ENCODE measurements around the gene HEATR9. TPM values are rescaled to one million over a fixed set of nuclear protein-coding genes. Genes with fewer than 3 reads are reported as not detected.

HEATR9 gene
- total RNA-seq, 1 donor from 2014 or later, result not detected

- H3K4me3 Mint-ChIP-seq, result no peak overlapping the region
- H3K4me1 Mint-ChIP-seq, result no peaks in the 10 kb centered on the region
- no peak for TF ChIP-seq CTCF (conservative IDR thresholded peaks at IDR 0.05)
- no peaks in the 10 kb centered on the region for H3K36me3 Mint-ChIP-seq (ENCODE audit: low read depth)
- H3K27ac Mint-ChIP-seq (ENCODE audit: unreplicated experiment), result no peak overlapping the region
- H3K27me3 Mint-ChIP-seq (ENCODE audit: low read depth), result peaks cover 3% of the 10 kb centered on the region
- DNase-seq (ENCODE audit: low read depth, low spot score), result no peak
- H3K9me3 Mint-ChIP-seq, result peaks cover 12% of the 10 kb centered on the region
Measured at GRCh38 chr17:35906191-35906925, 37.7 kb upstream of the HEATR9 start.

- peaks cover 3% of the 10 kb centered on the region for H3K27me3 Mint-ChIP-seq (ENCODE audit: low read depth)
- H3K4me1 Mint-ChIP-seq, result no peaks in the 10 kb centered on the region
- no peak for TF ChIP-seq CTCF (conservative IDR thresholded peaks at IDR 0.05)
- no peak for DNase-seq (ENCODE audit: low read depth, low spot score)
- no peak overlapping the region for H3K27ac Mint-ChIP-seq (ENCODE audit: unreplicated experiment)
- H3K4me3 Mint-ChIP-seq, result no peak overlapping the region
- no peaks in the 10 kb centered on the region for H3K36me3 Mint-ChIP-seq (ENCODE audit: low read depth)
- H3K9me3 Mint-ChIP-seq, result peaks cover 3% of the 10 kb centered on the region
Measured at GRCh38 chr17:35903451-35903850, 34.8 kb upstream of the HEATR9 start.

GRCh38 chr17:35901631-35902175 lies 33.0 kb upstream of the HEATR9 start:
- Mint-ChIP-seq H3K27me3 (ENCODE audit: low read depth) (peaks cover 3% of the 10 kb centered on the region), H3K4me3 (no peak overlapping the region), H3K4me1 (no peaks in the 10 kb centered on the region), H3K36me3 (ENCODE audit: low read depth) (no peaks in the 10 kb centered on the region), H3K9me3 (peaks cover 3% of the 10 kb centered on the region), H3K27ac (ENCODE audit: unreplicated experiment) (no peak overlapping the region)
- TF ChIP-seq CTCF (conservative IDR thresholded peaks at IDR 0.05), result no peak
- DNase-seq (ENCODE audit: low read depth, low spot score), result no peak

GRCh38 chr17:35900708-35901480 lies 32.2 kb upstream of the HEATR9 start:
- no peak overlapping the region for H3K27ac Mint-ChIP-seq (ENCODE audit: unreplicated experiment)
- H3K9me3 Mint-ChIP-seq, result peaks cover 3% of the 10 kb centered on the region
- H3K4me3 Mint-ChIP-seq, result no peak overlapping the region
- H3K4me1 Mint-ChIP-seq, result no peaks in the 10 kb centered on the region
- H3K36me3 Mint-ChIP-seq (ENCODE audit: low read depth), result no peaks in the 10 kb centered on the region
- TF ChIP-seq CTCF (conservative IDR thresholded peaks at IDR 0.05), result no peak
- DNase-seq (ENCODE audit: low read depth, low spot score), result no peak
- H3K27me3 Mint-ChIP-seq (ENCODE audit: low read depth), result peaks cover under 1% of the 10 kb centered on the region

- H3K4me1 Mint-ChIP-seq, result no peaks in the 10 kb centered on the region
- no peak for TF ChIP-seq CTCF (conservative IDR thresholded peaks at IDR 0.05)
- H3K4me3 Mint-ChIP-seq, result no peak overlapping the region
- no peak overlapping the region for H3K27ac Mint-ChIP-seq (ENCODE audit: unreplicated experiment)
- no peak for DNase-seq (ENCODE audit: low read depth, low spot score)
- H3K27me3 Mint-ChIP-seq (ENCODE audit: low read depth), result no peaks in the 10 kb centered on the region
- peaks cover 2% of the 10 kb centered on the region for H3K9me3 Mint-ChIP-seq
- H3K36me3 Mint-ChIP-seq (ENCODE audit: low read depth), result no peaks in the 10 kb centered on the region
Measured at GRCh38 chr17:35900280-35900679, 31.6 kb upstream of the HEATR9 start.
